GM12892 (cell line): ENCODE results near the gene RBBP5.

ENCODE experiments used
- POLR2A ChIP-seq: IDR thresholded peaks from 2 replicates; pipeline ENCODE4 v1.6.1; 2011; ENCODE audit warnings: low read depth, low read length, control low read depth
- POLR2AphosphoS5 ChIP-seq: IDR thresholded peaks from 2 replicates; pipeline ENCODE4 v1.6.1; 2011; ENCODE audit warnings: low read depth, low read length, control low read depth
- TAF1 ChIP-seq: IDR thresholded peaks from 2 replicates; pipeline ENCODE4 v1.6.1; 2011; ENCODE audit warnings: low read depth, mild to moderate bottlenecking, control low read depth, low read length, borderline replicate concordance

GRCh38 chr1:205109269-205109668, 12.5 kb downstream of the RBBP5 start:
- TF ChIP-seq POLR2AphosphoS5, result no peak
- TF ChIP-seq TAF1, result no peak
- no peak for TF ChIP-seq POLR2A
